ENCODE results near the gene MFAP2. TPM values are rescaled to one million over a fixed set of nuclear protein-coding genes. Genes with fewer than 3 reads are reported as not detected.

The MFAP2 gene
- total and polyA plus RNA-seq, 2 of the 8 experiments (the other 6 are each of a cell fraction or from before 2014, with no cell fraction given), result 172 to 326 TPM

- TF ChIP-seq RNF2 (IDR thresholded peaks at IDR 0.05; ENCODE audit: borderline replicate concordance, low read depth, low read length, missing control alignments, poor library complexity, severe bottlenecking), result no peak
- TF ChIP-seq JUN (IDR thresholded peaks at IDR 0.05; ENCODE audit: low read depth, low read length), result no peak
- TF ChIP-seq MAFK (IDR thresholded peaks at IDR 0.05; ENCODE audit: low read depth, low read length), result no peak
- TF ChIP-seq EP300 (IDR thresholded peaks at IDR 0.05; ENCODE audit: borderline replicate concordance in 1 of 2, low read depth in 2 of 2, low read length in 2 of 2), result 0 out of 3 replicates have a peak, but pooled peaks of 1 of the 2 experiments have one; percentile 25
- TF ChIP-seq CBX8 (IDR thresholded peaks at IDR 0.05; ENCODE audit: borderline replicate concordance, low read depth, low read length), result no peak
- TF ChIP-seq KDM4A (IDR thresholded peaks at IDR 0.05; ENCODE audit: low read depth, low read length, severe bottlenecking), result peak; percentile 44
- no peak; the same call in 1 of the 2 replicates for TF ChIP-seq TEAD4 (IDR thresholded peaks at IDR 0.05; ENCODE audit: low read depth, low read length)
- no peak for TF ChIP-seq CEBPB (IDR thresholded peaks at IDR 0.05; ENCODE audit: low read depth, low read length)
- TF ChIP-seq PHF8 (conservative IDR thresholded peaks at IDR 0.05; ENCODE audit: low read depth, low read length), result peak; percentile 51; the same call in 1 of the 2 replicates
- no peak for TF ChIP-seq EZH2 (IDR thresholded peaks at IDR 0.05; ENCODE audit: low read depth, low read length, severe bottlenecking)
- TF ChIP-seq ATF2 (IDR thresholded peaks at IDR 0.05; ENCODE audit: low read length), result no peak
- peak in 1 of 2 experiments; percentile 66; a peak in 2 of 3 replicates for TF ChIP-seq POLR2A (IDR thresholded peaks at IDR 0.05; ENCODE audit: control extremely low read depth in 1 of 2, low read depth in 2 of 2, low read length in 2 of 2)
- no peak for TF ChIP-seq NANOG (IDR thresholded peaks at IDR 0.05; ENCODE audit: insufficient read depth, low read depth, low read length, poor library complexity, severe bottlenecking)
- peak; percentile 80 to 87 (median 84) for TF ChIP-seq CTCF (IDR thresholded peaks at IDR 0.05; ENCODE audit: control extremely low read depth in 1 of 3, insufficient read depth in 1 of 3, low read depth in 1 of 3, low read length in 3 of 3)
- no peak for TF ChIP-seq SP1 (IDR thresholded peaks at IDR 0.05; ENCODE audit: low read depth, low read length)
- TF ChIP-seq SP2 (IDR thresholded peaks at IDR 0.05; ENCODE audit: low read length), result no peak
- TF ChIP-seq HDAC2 (IDR thresholded peaks at IDR 0.05; ENCODE audit: borderline replicate concordance in 1 of 2, low read depth in 2 of 2, low read length in 2 of 2), result no peak; a peak in 1 of 4 replicates
- TF ChIP-seq CBX5 (IDR thresholded peaks at IDR 0.05; ENCODE audit: low read depth, low read length), result no peak
Measured at GRCh38 chr1:16960560-16961296, 19.7 kb downstream of the MFAP2 start (continued).
